Left ventricle myocardium inferior (tissue), 1 donor: Measurements from ENCODE around the gene ARHGAP32. TPM values are rescaled to one million over a fixed set of nuclear protein-coding genes. Genes with fewer than 3 reads are reported as not detected.

Source experiments
- DNase-seq: peaks from one replicate; pipeline ENCODE4 v3.0.0-alpha.2; 2020
- H3K27ac ChIP-seq: fragments of 200-600 bp; replicated peaks from 2 replicates; pipeline ENCODE4 v1.8.0; 2021
- H3K27me3 ChIP-seq: fragments of 200-600 bp; 2 replicates; pipeline ENCODE4 v1.8.0; 2021; ENCODE audit warnings: low read depth
- H3K36me3 ChIP-seq: fragments of 200-600 bp; 2 replicates; pipeline ENCODE4 v1.8.0; 2021
- H3K4me1 ChIP-seq: fragments of 200-600 bp; 2 replicates; pipeline ENCODE4 v1.8.0; 2021
- H3K4me3 ChIP-seq: fragments of 200-600 bp; 2 replicates; pipeline ENCODE4 v1.8.0; 2021; ENCODE audit warnings: mild to moderate bottlenecking, moderate library complexity
- H3K9me3 ChIP-seq: fragments of 200-600 bp; replicated peaks from 2 replicates; pipeline ENCODE4 v1.8.0; 2021
- CTCF ChIP-seq: fragments of 200-600 bp; IDR thresholded peaks from 2 replicates; pipeline ENCODE4 v1.8.0; 2021; ENCODE audit warnings: antibody characterized with exemption, mild to moderate bottlenecking, borderline replicate concordance
- intact Hi-C: fragments of 100-400 bp; cut with micrococcal nuclease; formaldehyde crosslinking; loops from one replicate; pipeline ENCODE4 v1.11.0; 2022
- total RNA-seq: library from RNA; stranded (reverse); fragmentation: NEBNext Ultra II Directional; extraction: Animal tissue kit (Norgen Biotek cat#: 25700); gene quantifications from one replicate; pipeline ENCODE4 v1.2.1, GENCODE V29; 2021
- donor health status: DM: no; HTN: yes; CAD: no; lungs with severe emphysema.

The ARHGAP32 gene
- total RNA-seq, 1 donor from 2014 or later = 5.3 TPM

- no peaks in the 10 kb centered on the region for H3K27me3 ChIP-seq
- DNase-seq = no peak
- H3K4me3 ChIP-seq = no peak overlapping the region
- TF ChIP-seq CTCF = no peak
- H3K9me3 ChIP-seq = no peaks in the 10 kb centered on the region
- peaks cover 18% of the 10 kb centered on the region for H3K36me3 ChIP-seq
- H3K27ac ChIP-seq = no peak overlapping the region
- H3K4me1 ChIP-seq = peaks cover 5% of the 10 kb centered on the region
- intact Hi-C loops = no loop called here
Observed at GRCh38 chr11:128965485-128965884, 226.6 kb downstream of the ARHGAP32 start.

GRCh38 chr11:128964463-128964930 lies 227.6 kb downstream of the ARHGAP32 start:
- H3K36me3 ChIP-seq = peaks cover 8% of the 10 kb centered on the region
- H3K27ac ChIP-seq = no peak overlapping the region
- no peaks in the 10 kb centered on the region for H3K9me3 ChIP-seq
- H3K4me1 ChIP-seq = peaks cover 5% of the 10 kb centered on the region
- intact Hi-C loops = no loop called here
- H3K4me3 ChIP-seq = no peak overlapping the region
- no peak for DNase-seq
- no peak for TF ChIP-seq CTCF
- peaks cover 3% of the 10 kb centered on the region for H3K27me3 ChIP-seq

- intact Hi-C loops = no loop called here
- Histone ChIP-seq H3K36me3 (peaks cover 2% of the 10 kb centered on the region), H3K9me3 (no peaks in the 10 kb centered on the region), H3K27ac (no peak overlapping the region), H3K27me3 (peaks cover 10% of the 10 kb centered on the region), H3K4me3 (no peak overlapping the region), H3K4me1 (peaks cover 5% of the 10 kb centered on the region)
- TF ChIP-seq CTCF = no peak
- DNase-seq = no peak
Observed at GRCh38 chr11:128963744-128964325, 228.3 kb downstream of the ARHGAP32 start.

- H3K36me3 ChIP-seq = no peaks in the 10 kb centered on the region
- TF ChIP-seq CTCF = no peak
- DNase-seq = no peak
- intact Hi-C loops = no loop called here
- H3K9me3 ChIP-seq = no peaks in the 10 kb centered on the region
- H3K27me3 ChIP-seq = peaks cover 16% of the 10 kb centered on the region
- no peak overlapping the region for H3K27ac ChIP-seq
- H3K4me3 ChIP-seq = no peak overlapping the region
- peaks cover 2% of the 10 kb centered on the region for H3K4me1 ChIP-seq
Observed at GRCh38 chr11:128962896-128963295, 229.2 kb downstream of the ARHGAP32 start.

GRCh38 chr11:128961645-128962044 lies 230.5 kb downstream of the ARHGAP32 start:
- H3K9me3 ChIP-seq = no peaks in the 10 kb centered on the region
- DNase-seq = no peak
- no peak for TF ChIP-seq CTCF
- H3K4me1 ChIP-seq = no peaks in the 10 kb centered on the region
- peaks cover 24% of the 10 kb centered on the region for H3K27me3 ChIP-seq
- H3K36me3 ChIP-seq = no peaks in the 10 kb centered on the region
- H3K27ac ChIP-seq = no peak overlapping the region
- intact Hi-C loops = no loop called here
- no peak overlapping the region for H3K4me3 ChIP-seq
